Measurements from ENCODE around the gene MYH7.

DNA sequence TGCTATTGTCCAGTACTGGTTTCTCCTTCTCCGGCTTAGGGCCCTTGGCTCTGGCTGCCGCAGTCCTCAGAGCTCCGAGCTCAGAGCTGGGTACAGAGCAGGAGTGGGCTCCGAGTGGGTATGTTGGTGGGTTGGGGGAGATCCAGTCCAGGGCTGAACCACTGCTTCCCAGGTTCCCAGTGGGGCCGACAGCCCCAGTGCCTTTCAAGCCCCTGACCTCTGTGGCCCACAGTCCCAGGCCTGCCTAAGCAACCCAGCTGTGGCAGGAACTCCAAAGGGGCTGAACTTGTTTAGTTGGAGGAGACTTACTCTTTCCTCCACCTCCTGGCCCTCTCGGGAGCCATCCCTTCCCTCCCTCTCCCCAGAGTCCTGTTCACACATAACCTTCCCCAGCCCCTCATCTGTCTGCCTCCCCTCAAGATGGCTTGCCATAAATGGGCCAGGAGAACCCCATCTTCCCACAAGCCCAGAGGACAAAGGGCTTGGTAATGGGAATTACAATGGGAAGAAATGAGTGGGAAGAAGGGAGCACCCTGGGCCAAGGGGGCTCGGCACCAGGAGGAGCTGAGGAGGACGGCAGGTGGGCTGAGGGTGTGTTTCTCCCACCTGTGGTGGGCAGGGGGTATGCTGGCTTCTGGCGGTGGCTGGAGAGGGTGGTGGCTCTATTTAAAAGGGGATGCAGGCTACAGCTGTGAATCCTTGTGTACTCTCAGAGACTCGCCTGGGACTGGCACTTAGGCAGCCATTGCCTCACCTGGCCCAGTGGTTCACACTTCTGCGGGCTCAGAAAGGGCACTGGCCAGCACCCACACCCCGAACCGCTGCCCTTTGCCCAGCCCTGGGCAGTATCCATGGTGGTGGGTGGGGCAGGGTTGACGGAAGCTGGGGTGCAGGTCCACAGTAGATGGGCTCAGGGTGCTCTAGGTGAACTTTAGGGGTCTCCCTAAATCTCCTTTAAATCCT, 23.6 kb downstream of the MYH7 start:
- TF ChIP-seq, protein P1, sequence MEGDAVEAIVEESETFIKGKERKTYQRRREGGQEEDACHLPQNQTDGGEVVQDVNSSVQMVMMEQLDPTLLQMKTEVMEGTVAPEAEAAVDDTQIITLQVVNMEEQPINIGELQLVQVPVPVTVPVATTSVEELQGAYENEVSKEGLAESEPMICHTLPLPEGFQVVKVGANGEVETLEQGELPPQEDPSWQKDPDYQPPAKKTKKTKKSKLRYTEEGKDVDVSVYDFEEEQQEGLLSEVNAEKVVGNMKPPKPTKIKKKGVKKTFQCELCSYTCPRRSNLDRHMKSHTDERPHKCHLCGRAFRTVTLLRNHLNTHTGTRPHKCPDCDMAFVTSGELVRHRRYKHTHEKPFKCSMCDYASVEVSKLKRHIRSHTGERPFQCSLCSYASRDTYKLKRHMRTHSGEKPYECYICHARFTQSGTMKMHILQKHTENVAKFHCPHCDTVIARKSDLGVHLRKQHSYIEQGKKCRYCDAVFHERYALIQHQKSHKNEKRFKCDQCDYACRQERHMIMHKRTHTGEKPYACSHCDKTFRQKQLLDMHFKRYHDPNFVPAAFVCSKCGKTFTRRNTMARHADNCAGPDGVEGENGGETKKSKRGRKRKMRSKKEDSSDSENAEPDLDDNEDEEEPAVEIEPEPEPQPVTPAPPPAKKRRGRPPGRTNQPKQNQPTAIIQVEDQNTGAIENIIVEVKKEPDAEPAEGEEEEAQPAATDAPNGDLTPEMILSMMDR (IDR thresholded peaks at IDR 0.05; ENCODE audit: insufficient read depth, low read length, poor library complexity, severe bottlenecking), result no peak
- no peak for TF ChIP-seq EZH2phosphoT487 (conservative IDR thresholded peaks at IDR 0.05; ENCODE audit: low read length)
